Measurements from ENCODE around the gene TMPRSS3.

- TF ChIP-seq CTCF (IDR thresholded peaks at IDR 0.05) (no peak), POLR2A (IDR thresholded peaks at IDR 0.05) (no peak)
Observed at GRCh38 chr21:42343556-42343955, 52.3 kb downstream of the TMPRSS3 start.
